ENCODE measurements around the gene SPPL2C. TPM values are rescaled to one million over a fixed set of nuclear protein-coding genes. Genes with fewer than 3 reads are reported as not detected.

Gene SPPL2C
- not detected for total RNA-seq

GRCh38 chr17:45844695-45845375 is at the start of gene SPPL2C:
Gene SPPL2C (plus strand): TSS chr17:45844881. CDS start chr17:45844907, 26 bp downstream.
- no peak for DNase-seq (ENCODE audit: low spot score in 2 of 2)
- 74 to 86% methylated on average over 19 to 25 of the region's 25 CpGs for WGBS, 2 donors
- TF ChIP-seq POLR2A (IDR thresholded peaks at IDR 0.05) = no peak
- TF ChIP-seq CTCF (IDR thresholded peaks at IDR 0.05) = no peak
- no peak within 1 kb of the TSS for H3K4me3 ChIP-seq (ENCODE audit: low read depth, poor library complexity, severe bottlenecking)
- intact Hi-C loops (cut with DNase I; ENCODE audit: low total_unique reads) = no loop called here

GRCh38 chr17:45800816-45801215 is 43.9 kb upstream of the SPPL2C start:
- 22 to 44% methylated on average over 2 of the region's 2 CpGs for WGBS, 2 donors
- TF ChIP-seq CTCF (IDR thresholded peaks at IDR 0.05) (no peak), POLR2A (IDR thresholded peaks at IDR 0.05) (no peak)
- DNase-seq (ENCODE audit: low spot score in 2 of 2) = no peak
- H3K4me3 ChIP-seq (ENCODE audit: low read depth, poor library complexity, severe bottlenecking) = no peak overlapping the region
- intact Hi-C loops (cut with DNase I; ENCODE audit: low total_unique reads) = no loop called here

GRCh38 chr17:45801421-45801820 is 43.3 kb upstream of the SPPL2C start:
- WGBS, 2 donors = 46 to 55% methylated on average over 8 of the region's 8 CpGs
- intact Hi-C loops (cut with DNase I; ENCODE audit: low total_unique reads) = no loop called here
- no peak for DNase-seq (ENCODE audit: low spot score in 2 of 2)
- TF ChIP-seq POLR2A (IDR thresholded peaks at IDR 0.05) (no peak), CTCF (IDR thresholded peaks at IDR 0.05) (no peak)
- H3K4me3 ChIP-seq (ENCODE audit: low read depth, poor library complexity, severe bottlenecking) = no peak overlapping the region

GRCh38 chr17:45808845-45809244 is 35.8 kb upstream of the SPPL2C start:
- intact Hi-C loops (cut with DNase I; ENCODE audit: low total_unique reads) = no loop called here
- TF ChIP-seq CTCF (IDR thresholded peaks at IDR 0.05) (no peak), POLR2A (IDR thresholded peaks at IDR 0.05) (no peak)
- WGBS, 2 donors = 84 to 100% methylated on average over 1 of the region's 1 CpG
- DNase-seq (ENCODE audit: low spot score in 2 of 2) = no peak
- no peak overlapping the region for H3K4me3 ChIP-seq (ENCODE audit: low read depth, poor library complexity, severe bottlenecking)

GRCh38 chr17:45809499-45809898 is 35.2 kb upstream of the SPPL2C start:
- intact Hi-C loops (cut with DNase I; ENCODE audit: low total_unique reads) = no loop called here
- no peak for TF ChIP-seq CTCF (IDR thresholded peaks at IDR 0.05)
- TF ChIP-seq POLR2A (IDR thresholded peaks at IDR 0.05) = no peak
- 61 to 65% methylated on average over 15 of the region's 15 CpGs for WGBS, 2 donors
- no peak overlapping the region for H3K4me3 ChIP-seq (ENCODE audit: low read depth, poor library complexity, severe bottlenecking)
- no peak for DNase-seq (ENCODE audit: low spot score in 2 of 2)

- 58 to 63% methylated on average over 3 of the region's 3 CpGs for WGBS, 2 donors
- intact Hi-C loops (cut with DNase I; ENCODE audit: low total_unique reads) = no loop called here
- no peak overlapping the region for H3K4me3 ChIP-seq (ENCODE audit: low read depth, poor library complexity, severe bottlenecking)
- no peak for DNase-seq (ENCODE audit: low spot score in 2 of 2)
- no peak for TF ChIP-seq POLR2A (IDR thresholded peaks at IDR 0.05)
These were observed 32.6 kb upstream of the SPPL2C start for GRCh38 chr17:45812102-45812501.
